GM19467 (cell line): ENCODE measurements around the gene FSTL4.

ENCODE experiments used
- ATAC-seq: cut with Tn5 transposase; IDR thresholded peaks from one replicate; pipeline ENCODE4 v1.9.1; 2021; ENCODE audit warnings: mild to moderate bottlenecking, moderate library complexity; ENCODE audit not compliant: unreplicated experiment

Gene FSTL4

DNA sequence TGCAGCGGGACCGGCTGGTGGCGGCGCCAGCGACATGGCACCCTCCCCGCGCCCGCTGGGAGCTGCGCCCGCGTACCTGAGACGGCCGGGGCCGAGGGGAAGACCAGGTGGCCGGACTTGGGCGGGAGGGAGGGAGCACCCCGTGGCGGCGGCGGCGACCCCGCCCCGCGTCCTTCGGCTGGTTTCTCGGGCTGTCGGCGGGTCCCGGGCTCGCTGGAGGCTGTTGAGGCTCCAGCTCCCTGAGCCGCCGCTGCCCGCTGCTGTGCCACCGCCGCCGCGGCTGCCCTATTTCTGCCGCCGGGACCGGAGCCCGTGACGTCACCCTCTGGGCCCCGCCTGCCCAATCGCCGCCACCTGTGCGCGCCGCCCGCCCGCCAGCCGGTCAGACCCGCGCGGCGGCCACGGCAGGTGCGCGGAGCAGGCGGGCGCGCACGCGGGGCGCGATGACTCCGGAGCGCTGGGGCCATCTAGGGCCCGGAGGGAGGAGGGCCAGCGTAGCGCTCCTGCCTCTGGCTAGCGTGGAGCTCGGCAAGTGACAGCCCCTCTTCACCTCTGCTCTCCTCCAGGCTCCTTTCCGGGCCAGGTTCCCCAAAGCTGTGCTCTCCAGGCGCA is at the start of gene FSTL4:
TSS of gene FSTL4 (minus strand) at position 293 of the 612 bp plus-strand sequence.
- no peak for ATAC-seq

DNA sequence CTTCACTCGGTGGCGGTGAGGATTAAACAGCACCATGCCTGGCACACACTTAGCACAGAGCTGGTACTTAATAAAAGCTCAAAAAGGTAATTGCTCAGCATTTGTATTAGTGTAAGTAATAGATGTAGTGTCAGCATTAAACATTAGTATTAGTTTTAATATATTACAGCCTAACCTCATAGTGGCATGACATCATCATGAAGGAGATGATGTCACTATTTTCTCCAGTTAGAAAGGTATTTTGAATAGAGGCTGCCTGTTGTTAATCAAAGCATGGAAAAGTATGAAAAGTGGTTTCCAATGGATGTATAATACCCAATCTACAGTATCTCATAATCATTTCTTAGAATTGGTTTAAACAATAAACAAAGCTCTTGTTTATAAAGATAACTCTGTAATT is 49.0 kb upstream of the FSTL4 start:
- no peak for ATAC-seq

DNA sequence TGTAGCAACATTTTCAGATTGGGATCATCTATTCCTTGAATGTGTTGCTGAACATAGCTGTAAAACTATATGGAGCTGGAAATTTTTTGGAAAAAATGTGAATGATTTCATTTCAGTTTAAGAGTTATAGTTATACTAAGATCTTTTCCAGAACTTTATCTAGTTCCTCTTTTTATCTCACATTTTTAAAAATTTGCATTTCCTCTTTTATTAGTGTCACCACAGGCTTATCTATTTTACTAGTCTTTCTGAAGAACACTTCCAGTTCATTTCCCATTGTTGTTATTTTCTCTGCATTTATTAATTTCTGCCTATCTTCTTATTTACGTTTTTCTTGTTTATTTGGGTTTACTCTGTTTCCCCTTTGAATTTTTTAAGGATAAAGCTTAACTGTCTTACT is 46.0 kb upstream of the FSTL4 start:
- ATAC-seq: no peak

GRCh38 chr5:133657036-133657435 is 44.7 kb upstream of the FSTL4 start:
- ATAC-seq: no peak

- ATAC-seq: no peak
Observed at GRCh38 chr5:133655966-133656365, 43.6 kb upstream of the FSTL4 start.

- ATAC-seq: no peak
Observed at GRCh38 chr5:133653760-133654049, 41.4 kb upstream of the FSTL4 start.

- no peak for ATAC-seq
Observed at GRCh38 chr5:133652951-133653759, 40.8 kb upstream of the FSTL4 start.

DNA sequence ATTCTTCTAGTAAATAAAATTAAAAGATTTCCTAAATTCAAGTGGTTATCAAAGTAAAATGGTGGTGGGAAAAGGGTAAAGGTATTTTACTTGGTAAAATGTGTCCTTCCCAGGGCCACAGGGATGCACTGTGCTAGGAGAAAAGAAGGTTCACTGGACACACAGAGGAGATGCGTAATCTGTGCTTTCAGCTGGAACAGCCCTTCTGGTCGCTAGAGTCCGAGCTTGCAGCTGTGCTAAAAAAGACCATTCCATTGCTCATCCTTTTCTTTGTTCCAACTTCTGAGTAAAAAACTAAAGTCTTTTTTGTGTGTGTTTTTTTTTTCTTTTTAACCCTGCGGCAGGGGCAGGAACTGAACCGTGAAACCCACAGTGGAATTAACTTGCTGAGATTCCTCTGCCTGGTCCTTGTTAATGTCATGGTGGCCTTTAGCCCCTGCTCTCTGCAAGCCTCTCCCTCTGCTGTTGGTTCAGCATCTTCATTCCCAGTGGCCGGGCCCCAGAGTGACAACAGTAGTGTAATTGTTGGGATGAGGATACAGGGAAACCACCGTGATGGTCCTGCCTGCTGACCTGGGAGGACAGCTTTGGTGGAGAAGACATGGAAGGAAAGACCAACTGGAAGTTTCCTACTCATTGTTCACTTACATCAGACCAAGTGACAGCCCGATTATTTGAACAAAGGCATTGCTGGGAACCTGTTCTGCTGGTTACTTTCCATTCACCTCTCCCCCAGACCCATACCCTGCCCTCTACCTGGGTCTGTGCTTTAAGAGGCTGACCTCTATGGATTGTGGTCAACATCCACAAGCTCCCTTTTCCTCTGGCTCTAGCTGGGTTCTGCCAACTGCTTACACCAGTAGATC is 31.9 kb upstream of the FSTL4 start:
- ATAC-seq: no peak

GRCh38 chr5:133643365-133643764 is 31.0 kb upstream of the FSTL4 start:
- ATAC-seq: no peak

- ATAC-seq: no peak
Observed at GRCh38 chr5:133642153-133642722, 29.9 kb upstream of the FSTL4 start.

- no peak for ATAC-seq
Observed at GRCh38 chr5:133641683-133642082, 29.3 kb upstream of the FSTL4 start.

DNA sequence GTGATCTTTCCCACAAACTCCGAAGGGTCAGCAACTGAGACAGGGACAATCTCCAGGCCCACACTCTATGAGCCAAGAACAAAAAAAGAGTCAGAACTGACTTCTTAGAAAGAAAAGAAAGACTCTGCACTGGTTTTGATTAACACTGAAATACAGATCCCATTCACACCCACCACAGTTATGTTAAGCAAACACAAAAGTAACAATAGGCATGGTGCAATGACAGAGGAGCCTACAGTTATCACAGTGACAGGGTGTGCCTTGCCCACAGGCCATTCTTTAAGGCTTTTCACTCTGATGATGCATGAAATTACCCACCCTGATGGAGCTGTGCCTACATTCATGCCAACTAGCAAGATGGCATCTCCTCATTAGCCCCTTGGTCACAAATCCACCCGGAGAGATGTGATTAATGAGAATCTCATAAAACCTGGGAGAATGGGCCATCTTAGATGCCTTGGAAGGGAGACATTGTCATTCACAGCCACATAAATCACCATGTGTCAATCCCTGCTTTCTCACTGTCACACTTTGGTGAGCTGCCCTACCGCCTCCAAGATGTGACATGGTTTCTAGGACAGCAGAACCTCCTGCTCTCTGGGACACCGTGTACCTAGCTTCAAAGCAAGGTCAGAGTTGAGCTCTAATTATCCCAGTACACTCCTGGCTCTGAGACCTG is 27.6 kb upstream of the FSTL4 start:
- ATAC-seq: no peak

DNA sequence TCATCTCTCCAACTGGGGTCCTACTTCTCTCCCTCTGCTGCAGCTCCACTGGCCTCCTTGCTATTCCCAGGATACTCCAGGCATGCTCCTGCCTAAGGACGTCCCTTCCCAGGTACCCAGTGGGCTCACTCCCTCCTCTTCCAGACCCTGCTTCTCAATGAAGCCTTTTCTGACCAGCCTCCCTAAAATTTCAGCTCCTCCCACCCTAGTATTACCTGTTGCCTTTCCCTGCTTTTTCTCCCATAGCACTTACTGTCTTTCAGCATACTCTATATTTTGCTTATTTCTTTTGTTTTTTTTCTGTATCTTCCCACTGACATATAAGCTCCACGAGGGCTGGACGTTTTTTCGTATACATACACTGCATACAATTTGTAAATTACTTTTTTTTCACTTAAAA is 26.1 kb upstream of the FSTL4 start:
- ATAC-seq: no peak

DNA sequence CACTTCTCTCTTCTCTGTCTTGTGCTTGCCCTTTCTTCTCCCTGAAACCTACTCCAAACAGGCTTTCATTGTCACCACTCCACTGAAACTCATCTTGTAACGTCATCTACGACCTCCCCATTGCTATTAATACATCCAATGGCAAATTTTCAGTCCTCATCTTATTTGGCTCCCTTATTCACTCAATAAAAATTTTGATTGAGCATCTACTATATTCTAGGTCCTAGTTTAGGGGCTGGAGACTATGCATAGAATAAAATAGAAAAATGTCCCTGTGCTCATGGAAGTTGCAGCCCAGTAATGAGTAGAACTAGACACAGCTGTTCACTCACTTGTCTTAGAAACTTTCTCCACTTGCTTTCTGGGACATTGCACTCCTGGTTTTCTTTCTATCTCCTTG is 24.9 kb upstream of the FSTL4 start:
- ATAC-seq: no peak

- no peak for ATAC-seq
Observed at GRCh38 chr5:133635051-133635450, 22.7 kb upstream of the FSTL4 start.

DNA sequence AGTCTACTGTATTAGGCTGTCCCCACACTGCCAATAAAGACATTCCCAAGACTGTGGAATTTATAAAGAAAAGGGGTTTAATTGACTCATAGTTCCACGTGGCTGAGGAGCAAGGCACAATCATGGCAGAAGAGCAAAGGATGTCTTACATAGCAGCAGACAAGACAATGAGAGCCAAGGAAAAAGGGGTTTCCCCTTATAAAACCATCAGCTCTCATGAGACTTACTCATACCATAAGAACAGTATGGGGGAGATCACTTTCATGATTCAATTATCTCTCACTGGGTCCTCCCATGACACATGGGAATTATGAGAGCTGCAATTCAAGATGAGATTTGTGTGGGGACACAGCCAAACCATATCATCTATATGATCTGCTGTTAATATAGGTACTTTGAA is 14.8 kb upstream of the FSTL4 start:
- no peak for ATAC-seq

DNA sequence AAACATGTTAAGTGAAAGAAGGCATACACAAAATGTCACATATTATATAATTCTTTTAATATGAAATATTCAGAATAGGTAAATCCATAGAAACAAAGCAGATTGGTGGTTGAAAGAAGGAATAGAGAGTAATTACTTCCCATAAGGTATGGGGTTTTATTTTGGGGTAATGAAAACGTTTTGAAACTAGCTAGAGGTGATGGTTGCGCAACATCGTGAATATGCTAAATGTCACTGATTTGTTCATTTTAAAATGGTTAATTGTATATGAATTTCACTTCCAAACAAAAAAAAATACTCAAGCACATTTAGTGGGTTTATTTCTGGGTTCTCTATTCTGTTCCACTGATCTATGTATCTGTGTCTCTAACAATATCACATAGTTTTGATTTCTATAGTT is 12.0 kb upstream of the FSTL4 start:
- ATAC-seq: no peak

DNA sequence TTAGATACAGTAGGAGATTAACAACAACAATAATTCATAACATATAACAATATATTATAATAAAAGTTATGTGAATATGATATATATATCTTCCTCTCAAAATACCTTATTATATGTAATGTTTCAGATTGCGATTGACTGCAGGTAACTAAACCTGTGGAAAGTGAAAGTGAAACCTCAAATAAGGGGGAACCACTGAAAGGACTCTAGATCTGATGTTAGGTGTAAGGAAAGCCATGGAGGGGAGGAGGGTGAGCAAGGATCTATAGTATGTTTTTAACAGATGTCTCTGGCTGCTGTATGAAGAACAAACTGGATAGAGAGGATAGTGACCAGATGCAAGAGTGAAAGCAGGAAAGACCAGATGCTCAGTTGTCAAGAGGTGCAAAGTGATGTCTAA is 5.8 kb upstream of the FSTL4 start:
- ATAC-seq: no peak

DNA sequence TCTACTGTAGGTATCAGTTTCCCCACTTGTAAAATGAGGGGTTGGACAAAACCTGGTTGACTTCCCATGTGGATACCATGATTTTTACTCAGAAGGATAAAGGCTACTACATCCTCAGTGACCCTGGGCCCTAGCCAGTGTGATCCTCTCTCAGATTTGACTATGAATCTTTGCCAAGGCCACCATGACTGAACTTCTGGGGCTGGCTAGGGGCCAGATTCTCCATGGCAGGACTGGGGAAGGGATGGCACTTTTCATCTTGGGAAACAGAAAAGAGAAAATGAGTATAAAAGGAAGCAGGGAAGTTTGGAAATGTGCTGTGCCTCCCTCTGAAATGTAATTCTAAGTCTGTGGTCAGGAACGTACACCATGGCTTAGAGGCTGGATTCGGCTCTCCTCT is 1.4 kb upstream of the FSTL4 start:
- no peak for ATAC-seq

DNA sequence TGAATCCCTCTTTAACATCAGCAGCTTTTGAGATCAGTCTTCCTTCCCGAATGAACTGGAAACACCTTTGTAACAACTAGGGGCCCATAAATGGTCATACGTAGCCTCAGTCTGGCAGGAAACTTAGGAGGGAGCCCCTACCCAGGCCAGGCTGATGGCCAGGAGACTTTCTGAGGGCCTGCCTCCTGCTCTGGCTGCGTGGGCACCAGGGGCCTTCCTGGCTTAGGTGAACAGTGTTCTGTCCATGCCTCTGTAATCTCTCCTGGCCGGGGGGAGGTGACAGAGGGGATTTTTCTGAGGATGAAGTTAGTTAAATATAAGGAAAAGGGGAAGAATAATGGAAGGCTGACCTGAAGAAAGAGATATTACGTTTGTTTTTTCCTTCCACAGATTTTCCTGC is 843 bp upstream of the FSTL4 start:
- no peak for ATAC-seq
